ENCODE measurements around the gene MGAT5. TPM values are rescaled to one million over a fixed set of nuclear protein-coding genes. Genes with fewer than 3 reads are reported as not detected.
A peak's percentile ranks its signal among the peaks of the same experiment; 100 is the strongest.

The MGAT5 gene
- total RNA-seq, 2 experiments from 2014 or later, result 36.9 to 42.2 TPM

DNA sequence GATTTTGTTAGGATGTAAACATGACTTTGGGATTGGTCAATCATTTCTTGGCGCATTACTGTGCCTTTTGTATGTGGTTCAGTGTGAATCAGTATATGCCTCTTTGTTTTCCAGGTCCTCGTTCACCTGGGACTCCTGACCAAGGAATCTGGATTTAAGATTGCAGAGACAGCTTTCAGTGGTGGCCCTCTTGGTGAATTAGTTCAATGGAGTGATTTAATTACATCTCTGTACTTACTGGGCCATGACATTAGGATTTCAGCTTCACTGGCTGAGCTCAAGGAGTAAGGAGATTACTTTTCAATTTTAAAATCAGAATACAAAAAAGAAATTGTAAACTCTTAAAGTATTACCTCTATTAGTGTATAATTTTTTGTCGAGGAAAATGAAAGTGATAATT is 87.6 kb downstream of the MGAT5 start:
- Mint-ChIP-seq H3K9me3 (no peaks in the 10 kb centered on the region), H3K27me3 (no peaks in the 10 kb centered on the region), H3K27ac (no peak overlapping the region), H3K4me3 (no peak overlapping the region), H3K4me1 (ENCODE audit: low read depth) (peaks cover 3% of the 10 kb centered on the region), H3K36me3 (ENCODE audit: low read depth) (peaks cover 49% of the 10 kb centered on the region)
- ChIA-PET CTCF (interaction anchor here (1.0 to 1.6 kb wide), 2 partner anchors 27 to 70 kb away, joined by 3 to 5 read pairs; no protein-coding TSS in a partner anchor), POLR2A (interaction anchor here (1.2 kb wide), 1 partner anchor 14 kb away, joined by 3 read pairs; no protein-coding TSS in a partner anchor)
- no peak for DNase-seq
- TF ChIP-seq, protein P1, sequence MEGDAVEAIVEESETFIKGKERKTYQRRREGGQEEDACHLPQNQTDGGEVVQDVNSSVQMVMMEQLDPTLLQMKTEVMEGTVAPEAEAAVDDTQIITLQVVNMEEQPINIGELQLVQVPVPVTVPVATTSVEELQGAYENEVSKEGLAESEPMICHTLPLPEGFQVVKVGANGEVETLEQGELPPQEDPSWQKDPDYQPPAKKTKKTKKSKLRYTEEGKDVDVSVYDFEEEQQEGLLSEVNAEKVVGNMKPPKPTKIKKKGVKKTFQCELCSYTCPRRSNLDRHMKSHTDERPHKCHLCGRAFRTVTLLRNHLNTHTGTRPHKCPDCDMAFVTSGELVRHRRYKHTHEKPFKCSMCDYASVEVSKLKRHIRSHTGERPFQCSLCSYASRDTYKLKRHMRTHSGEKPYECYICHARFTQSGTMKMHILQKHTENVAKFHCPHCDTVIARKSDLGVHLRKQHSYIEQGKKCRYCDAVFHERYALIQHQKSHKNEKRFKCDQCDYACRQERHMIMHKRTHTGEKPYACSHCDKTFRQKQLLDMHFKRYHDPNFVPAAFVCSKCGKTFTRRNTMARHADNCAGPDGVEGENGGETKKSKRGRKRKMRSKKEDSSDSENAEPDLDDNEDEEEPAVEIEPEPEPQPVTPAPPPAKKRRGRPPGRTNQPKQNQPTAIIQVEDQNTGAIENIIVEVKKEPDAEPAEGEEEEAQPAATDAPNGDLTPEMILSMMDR (IDR thresholded peaks at IDR 0.05), result no peak
- ATAC-seq, result no peak
- intact Hi-C loops (cut with micrococcal nuclease), result no loop called here

DNA sequence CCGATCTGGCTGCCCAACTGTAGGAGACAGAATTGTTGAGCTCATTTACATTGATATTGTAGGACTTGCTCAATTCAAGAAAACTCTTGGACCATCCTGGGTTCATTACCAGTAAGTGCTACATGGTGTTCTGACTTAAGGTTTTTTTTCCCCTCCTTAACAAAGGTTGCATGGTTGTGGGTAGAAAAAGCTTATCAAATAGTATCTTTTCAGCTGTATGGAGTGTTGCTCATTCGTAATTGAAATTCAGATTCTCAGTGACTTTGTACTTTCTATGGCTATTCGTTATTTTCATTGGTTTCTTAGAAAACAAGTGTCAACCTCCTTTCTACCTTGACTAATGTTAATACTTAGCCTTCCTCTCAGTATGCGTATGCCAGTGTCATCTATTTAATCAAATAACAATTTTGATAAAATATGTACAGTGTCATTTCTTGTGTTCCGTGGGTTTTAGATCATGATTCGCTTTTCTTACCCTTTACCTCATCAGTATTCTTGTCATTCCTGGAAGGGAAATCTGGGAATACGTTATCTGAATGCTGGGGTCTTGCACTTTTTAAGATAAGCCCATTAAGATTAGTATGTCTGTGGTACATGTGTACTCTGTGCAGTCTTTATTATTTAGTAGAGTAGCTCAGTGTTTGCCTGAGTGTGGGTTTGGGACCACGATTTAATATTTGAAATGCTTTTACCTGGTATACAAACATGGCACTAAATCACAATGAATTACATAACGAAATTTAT is 91.3 kb downstream of the MGAT5 start:
- CTCF ChIA-PET, result interaction anchor here (1.1 to 1.5 kb wide), 2 partner anchors 66 to 95 kb away, joined by 3 read pairs; no protein-coding TSS in a partner anchor
- H3K36me3 Mint-ChIP-seq (ENCODE audit: low read depth), result peaks cover 43% of the 10 kb centered on the region
- H3K27ac Mint-ChIP-seq, result no peak overlapping the region
- intact Hi-C loops (cut with micrococcal nuclease), result no loop called here
- H3K9me3 Mint-ChIP-seq, result no peaks in the 10 kb centered on the region
- DNase-seq (no peak), ATAC-seq (no peak)
- H3K27me3 Mint-ChIP-seq, result no peaks in the 10 kb centered on the region
- TF ChIP-seq, protein P1 (IDR thresholded peaks at IDR 0.05), result no peak
- POLR2A ChIA-PET, result no interaction called here
- H3K4me1 Mint-ChIP-seq (ENCODE audit: low read depth), result peaks cover 8% of the 10 kb centered on the region
- no peak overlapping the region for H3K4me3 Mint-ChIP-seq

DNA sequence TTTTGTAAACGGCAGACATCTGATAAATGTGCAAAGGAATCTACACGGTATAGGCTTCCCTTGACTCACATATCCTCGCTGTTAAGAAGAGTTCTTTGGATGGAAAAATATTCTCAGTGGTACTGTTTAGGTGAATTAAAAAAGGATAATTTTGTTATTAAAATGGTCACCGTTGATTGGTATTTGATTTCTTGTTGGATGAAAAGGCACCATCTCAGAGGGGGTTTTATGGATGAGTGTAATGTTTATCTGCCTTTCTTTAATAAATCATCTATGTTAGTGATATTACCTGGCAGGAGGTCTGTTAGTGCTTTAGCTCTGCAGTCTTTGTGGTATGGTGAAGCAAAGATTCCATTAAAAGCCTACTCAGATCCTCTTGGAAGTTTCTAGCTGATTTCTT is 92.3 kb downstream of the MGAT5 start:
- no peak overlapping the region for H3K27ac Mint-ChIP-seq
- intact Hi-C loops (cut with micrococcal nuclease), result no loop called here
- ChIA-PET POLR2A (no interaction called here), CTCF (interaction anchor here (1.0 to 1.5 kb wide), 4 partner anchors 8 to 96 kb away, joined by 3 to 5 read pairs (median 4); no protein-coding TSS in a partner anchor)
- ATAC-seq (no peak), DNase-seq (no peak)
- TF ChIP-seq, protein P1 (IDR thresholded peaks at IDR 0.05), result no peak
- peaks cover 51% of the 10 kb centered on the region for H3K36me3 Mint-ChIP-seq (ENCODE audit: low read depth)
- no peaks in the 10 kb centered on the region for H3K9me3 Mint-ChIP-seq
- no peaks in the 10 kb centered on the region for H3K27me3 Mint-ChIP-seq
- H3K4me1 Mint-ChIP-seq (ENCODE audit: low read depth), result peaks cover 8% of the 10 kb centered on the region
- no peak overlapping the region for H3K4me3 Mint-ChIP-seq

DNA sequence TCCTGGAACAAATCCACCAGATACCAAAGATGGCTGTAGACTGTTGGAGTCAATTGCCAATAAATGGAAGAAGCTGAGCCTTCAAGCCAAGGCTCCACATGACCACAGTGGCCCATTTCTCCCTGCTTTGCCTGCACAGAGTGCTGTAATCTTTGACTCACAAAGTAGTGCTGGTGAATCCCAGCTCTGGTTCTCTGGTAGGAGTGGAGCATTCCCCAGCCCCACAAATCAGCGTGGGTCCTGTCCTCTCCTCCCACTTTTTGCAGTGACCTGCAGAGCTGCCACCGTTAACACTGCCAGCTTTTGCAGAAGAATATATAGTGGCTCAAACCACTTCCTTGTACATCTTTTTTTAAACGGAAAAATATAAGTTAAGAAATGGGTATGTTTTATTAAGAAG is 93.9 kb downstream of the MGAT5 start:
- TF ChIP-seq, protein P1 (IDR thresholded peaks at IDR 0.05), result no peak
- peaks cover 8% of the 10 kb centered on the region for H3K4me1 Mint-ChIP-seq (ENCODE audit: low read depth)
- intact Hi-C loops (cut with micrococcal nuclease), result no loop called here
- ATAC-seq, result no peak
- no peaks in the 10 kb centered on the region for H3K9me3 Mint-ChIP-seq
- POLR2A ChIA-PET, result interaction anchor here (1.1 kb wide), 1 partner anchor 12 kb away, joined by 3 read pairs; no protein-coding TSS in a partner anchor
- H3K27ac Mint-ChIP-seq, result peak overlapping the region; percentile 43
- peaks cover 53% of the 10 kb centered on the region for H3K36me3 Mint-ChIP-seq (ENCODE audit: low read depth)
- CTCF ChIA-PET, result interaction anchor here (1.0 to 1.5 kb wide), 5 partner anchors 10 to 229 kb away, joined by 3 to 4 read pairs (median 4); no protein-coding TSS in a partner anchor
- no peak overlapping the region for H3K4me3 Mint-ChIP-seq
- no peaks in the 10 kb centered on the region for H3K27me3 Mint-ChIP-seq
- DNase-seq, result no peak

DNA sequence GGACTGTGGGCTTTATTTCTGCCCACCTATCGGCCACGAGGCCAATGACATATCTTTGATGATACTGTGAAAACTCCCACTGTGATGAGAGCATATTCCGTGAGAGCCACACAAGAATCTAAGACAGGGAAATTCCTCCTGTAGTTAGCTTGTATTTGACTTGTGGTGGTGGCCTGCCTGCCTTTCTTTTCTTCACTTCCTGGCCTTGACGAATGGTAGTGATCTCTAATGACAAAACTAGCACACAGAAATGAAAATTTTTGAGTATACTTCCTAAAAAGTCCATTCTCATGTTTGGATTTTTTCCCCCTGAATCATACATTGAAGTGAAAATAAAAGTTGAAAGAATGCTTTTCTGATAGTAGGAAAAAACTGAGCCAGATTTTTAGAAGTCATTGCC is 94.4 kb downstream of the MGAT5 start:
- ChIA-PET CTCF (interaction anchor here (1.0 to 1.5 kb wide), 5 partner anchors 10 to 230 kb away, joined by 3 to 4 read pairs (median 4); no protein-coding TSS in a partner anchor), POLR2A (interaction anchor here (0.6 kb wide), 1 partner anchor 21 kb away, joined by 3 read pairs; no protein-coding TSS in a partner anchor)
- peak overlapping the region; percentile 43 for H3K27ac Mint-ChIP-seq
- ATAC-seq (no peak), DNase-seq (no peak)
- H3K27me3 Mint-ChIP-seq, result no peaks in the 10 kb centered on the region
- H3K36me3 Mint-ChIP-seq (ENCODE audit: low read depth), result peaks cover 48% of the 10 kb centered on the region
- no peak overlapping the region for H3K4me3 Mint-ChIP-seq
- intact Hi-C loops (cut with micrococcal nuclease), result no loop called here
- TF ChIP-seq, protein P1 (IDR thresholded peaks at IDR 0.05), result no peak
- H3K4me1 Mint-ChIP-seq (ENCODE audit: low read depth), result peaks cover 5% of the 10 kb centered on the region
- no peaks in the 10 kb centered on the region for H3K9me3 Mint-ChIP-seq
